ENCODE results near the gene SECTM1.
A peak's percentile ranks its signal among the peaks of the same experiment; 100 is the strongest.

SECTM1 gene

DNA sequence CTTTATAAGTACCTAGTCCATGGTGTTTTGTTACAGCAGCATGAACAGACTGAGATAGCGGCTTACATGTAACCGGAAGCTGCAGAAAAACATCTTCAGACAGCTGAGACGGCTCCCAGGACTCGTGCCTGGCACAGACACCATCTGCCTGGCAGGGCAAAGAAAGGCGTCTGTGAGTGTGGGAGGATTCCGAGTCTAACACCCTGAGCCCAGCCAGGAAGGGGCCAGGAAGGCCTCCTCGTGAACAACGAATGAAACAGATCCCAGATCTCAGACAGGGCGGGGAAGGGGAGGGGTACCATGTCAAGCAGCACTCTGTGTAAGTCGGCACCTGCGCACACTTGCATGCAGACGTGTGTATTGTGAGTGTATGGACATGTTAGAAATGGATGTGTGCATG is 55.7 kb downstream of the SECTM1 start:
- no peak for DNase-seq

DNA sequence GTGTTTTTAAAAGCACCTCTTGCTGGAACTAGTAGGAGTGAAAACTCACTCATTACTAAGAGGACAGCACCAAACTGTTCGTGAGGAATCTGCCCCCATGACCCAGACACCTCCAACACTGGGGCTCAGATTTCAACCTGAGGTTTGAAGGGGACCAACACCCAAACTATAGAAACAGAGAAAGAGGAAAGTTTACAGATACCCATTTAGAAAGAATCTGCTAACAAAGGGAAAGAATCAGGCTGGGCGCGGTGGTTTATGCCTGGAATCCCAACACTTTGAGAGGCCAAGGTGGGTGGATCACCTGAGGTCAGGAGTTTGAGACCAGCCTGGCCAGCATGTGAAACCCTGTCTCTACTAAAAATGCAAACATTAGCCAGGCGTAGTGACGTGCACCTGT is 56.6 kb downstream of the SECTM1 start:
- no peak for DNase-seq

DNA sequence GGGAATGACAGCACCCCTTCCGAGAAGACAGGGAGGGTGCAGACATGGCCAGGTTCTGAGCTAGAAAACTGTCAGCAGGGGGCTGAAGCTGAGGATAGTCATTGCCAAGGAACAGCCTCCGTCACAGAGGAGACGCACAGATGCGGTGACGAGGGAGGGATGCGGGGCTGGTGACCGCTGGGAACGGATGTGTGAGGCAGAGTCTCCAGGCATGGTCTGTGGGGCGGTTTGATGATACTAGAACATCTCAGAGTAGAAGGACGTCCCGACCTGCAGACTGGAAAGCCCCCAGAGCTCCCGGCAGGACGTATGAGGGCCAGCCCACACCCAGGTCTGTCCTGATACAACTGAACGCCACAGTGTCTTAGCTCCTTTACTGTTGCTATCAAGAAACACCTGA is 58.2 kb downstream of the SECTM1 start:
- no peak for DNase-seq

DNA sequence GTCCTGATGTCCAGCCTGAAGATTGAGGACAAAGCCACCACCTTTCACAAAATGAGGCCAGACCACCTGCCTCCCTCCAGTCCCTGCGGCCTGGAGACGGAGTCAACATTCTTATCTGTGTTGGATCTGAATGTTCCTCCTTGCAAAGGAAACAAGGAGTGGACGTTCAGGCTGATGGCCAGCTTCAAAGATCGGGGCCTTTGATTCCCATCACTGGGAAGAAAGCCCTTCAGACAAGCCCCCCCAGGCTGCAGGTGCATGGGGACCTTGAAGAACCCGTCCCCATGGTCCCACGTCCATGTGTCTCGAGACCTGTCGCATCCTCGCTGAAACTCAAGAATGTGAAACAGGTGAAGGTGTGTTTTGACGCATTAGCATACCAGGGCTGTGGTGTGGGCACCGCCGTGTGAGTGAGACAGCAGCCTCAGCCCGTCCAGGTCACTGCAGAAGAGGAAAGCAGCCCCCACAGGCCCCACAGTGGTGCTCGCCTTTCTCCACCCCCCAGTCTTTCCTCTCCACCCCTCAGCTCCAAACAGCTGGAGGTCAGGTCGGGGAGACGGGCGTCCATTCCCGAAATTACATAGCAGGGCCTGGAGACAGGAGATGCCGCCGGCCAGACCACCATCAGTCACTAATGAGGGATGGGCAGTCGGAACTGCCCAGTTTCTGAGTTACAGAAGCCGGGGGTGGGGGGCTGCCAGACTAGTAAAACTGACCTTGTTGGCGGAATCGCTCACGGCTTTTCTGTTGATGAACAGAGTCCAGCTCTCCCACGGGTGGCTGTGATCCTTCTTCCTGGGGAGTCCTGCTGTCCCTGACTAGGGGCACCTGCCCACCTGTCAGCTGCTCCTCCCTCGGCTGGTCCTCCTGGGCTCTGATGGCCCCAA is 59.2 kb downstream of the SECTM1 start:
- DNase-seq = no peak

DNA sequence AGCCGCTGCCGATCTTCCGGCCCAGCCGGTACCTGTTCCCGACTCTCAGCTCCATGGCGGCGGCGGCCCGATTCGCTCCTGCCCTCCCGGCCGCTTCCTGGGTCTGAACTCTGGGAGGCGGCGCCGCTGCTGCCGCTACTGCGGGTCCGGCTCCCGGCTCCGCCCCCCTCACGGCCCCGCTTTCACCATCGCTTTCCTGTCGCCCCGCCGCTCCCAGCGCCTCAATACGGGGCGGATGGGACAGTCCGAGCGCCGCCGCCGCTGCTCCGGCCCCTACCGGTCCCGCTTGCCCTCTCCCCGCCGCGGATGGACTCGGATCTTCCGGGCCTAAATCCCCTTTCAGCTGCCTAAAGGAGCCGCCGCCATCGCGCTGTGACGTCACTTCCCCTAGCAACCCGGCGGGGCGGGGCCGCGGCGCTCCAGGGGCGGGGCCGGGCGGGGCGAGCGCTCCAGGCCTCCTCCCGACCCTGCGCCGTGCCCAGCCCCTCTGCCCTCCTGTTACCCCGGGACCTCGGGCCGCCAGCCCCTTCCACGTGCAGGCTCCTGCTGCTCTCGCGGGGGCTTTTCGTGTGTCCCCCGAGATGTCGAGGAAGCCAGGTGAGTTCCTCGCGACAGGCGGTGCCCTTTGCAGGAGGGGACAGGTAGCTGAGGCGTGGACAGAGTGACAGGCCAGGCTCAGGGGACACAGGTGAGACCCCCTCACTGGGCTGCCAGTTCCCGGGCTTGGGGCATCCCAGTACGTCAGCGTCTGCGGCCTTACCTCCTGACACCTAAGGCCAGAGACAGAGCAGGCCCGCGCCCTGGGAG is 60.0 kb downstream of the SECTM1 start, which contains the start of gene CSNK1D:
CSNK1D (minus strand) TSS at position 374 of the 807 bp plus-strand sequence; CDS start at position 55, 319 bp downstream.
- DNase-seq = peak; percentile 49

DNA sequence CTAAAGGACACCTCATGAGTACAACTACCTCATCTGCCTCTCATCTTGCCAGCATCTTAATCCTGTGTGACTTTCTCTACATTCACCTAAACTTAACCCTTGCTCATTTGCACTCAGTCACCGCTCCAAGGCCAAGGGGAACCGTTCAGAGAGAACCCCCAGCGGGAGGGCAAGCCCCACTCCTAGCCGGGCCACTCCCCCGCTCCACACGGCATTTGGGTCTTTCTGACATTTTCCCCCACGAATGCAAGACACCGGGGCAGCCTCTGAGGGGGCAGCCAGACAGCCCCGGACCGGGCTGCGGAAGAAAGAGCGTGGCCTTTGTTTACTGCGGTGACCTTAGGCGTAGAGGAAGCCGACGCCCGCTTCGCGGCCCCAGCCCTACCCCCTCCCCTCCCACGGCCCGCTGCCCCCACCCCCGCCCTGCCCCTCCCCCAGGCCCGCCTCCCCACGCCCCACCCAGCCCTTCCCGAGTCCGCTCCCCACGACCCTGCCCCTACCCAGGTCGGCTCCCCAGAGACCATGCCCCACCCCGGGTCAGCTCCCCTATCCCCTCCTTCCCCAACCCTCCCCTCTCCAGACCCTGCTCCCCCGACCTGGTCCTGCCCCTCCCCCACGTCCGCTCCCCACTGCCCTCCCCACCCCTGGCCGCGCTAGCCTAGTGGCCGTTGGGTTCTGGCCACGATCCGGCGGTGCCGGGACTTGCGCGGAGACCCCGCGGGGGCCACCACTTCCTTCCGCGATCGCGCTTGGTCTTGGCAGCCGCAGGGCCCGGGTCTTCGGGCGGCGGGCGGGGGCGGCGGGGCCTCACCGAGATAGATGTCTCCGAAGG is 60.9 kb downstream of the SECTM1 start:
- no peak for DNase-seq

DNA sequence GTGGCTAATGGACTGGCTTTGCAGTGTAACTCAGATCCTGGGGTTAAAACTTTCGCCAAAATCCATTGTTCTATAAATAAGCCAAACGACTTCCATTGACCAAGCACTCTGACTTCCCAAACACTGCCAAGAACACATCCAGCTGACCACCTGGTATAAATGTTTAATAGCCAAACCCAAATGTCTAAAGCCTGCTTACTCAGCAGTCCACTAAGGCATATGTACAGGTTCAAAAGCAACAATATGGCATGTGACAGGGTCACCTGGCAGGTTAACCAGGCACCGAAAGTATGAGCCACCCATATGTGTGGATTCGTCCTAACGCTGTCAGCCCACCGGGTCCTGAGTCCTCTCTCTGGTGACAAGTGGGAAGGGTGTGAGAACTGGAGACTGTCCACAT is 62.2 kb downstream of the SECTM1 start:
- DNase-seq = no peak

All from NCI-H187 treated with DMSO at 0.1 percent for 48 hours (cell line).